Body of pancreas (tissue), 4 donors: ENCODE measurements around the gene RUNX2.

Experiments used
- POLR2A ChIP-seq, 3 donors: fragments of 450-650 bp; IDR thresholded peaks; one replicate each; pipeline ENCODE4 v1.6.1; 2016; ENCODE audit warnings: antibody characterized with exemption in 3 of 3, mild to moderate bottlenecking in 2 of 3
- TF ChIP-seq, protein P1 (sequence below), 7 experiments: fragments of 450-650 bp in 4 of 7; fragments of 200-600 bp in 3 of 7; sonication (generic) in 3 of 7; IDR thresholded peaks; one replicate each; pipeline ENCODE4 v1.5.1; 2016 to 2019; ENCODE audit warnings: antibody characterized with exemption in 7 of 7

DNA sequence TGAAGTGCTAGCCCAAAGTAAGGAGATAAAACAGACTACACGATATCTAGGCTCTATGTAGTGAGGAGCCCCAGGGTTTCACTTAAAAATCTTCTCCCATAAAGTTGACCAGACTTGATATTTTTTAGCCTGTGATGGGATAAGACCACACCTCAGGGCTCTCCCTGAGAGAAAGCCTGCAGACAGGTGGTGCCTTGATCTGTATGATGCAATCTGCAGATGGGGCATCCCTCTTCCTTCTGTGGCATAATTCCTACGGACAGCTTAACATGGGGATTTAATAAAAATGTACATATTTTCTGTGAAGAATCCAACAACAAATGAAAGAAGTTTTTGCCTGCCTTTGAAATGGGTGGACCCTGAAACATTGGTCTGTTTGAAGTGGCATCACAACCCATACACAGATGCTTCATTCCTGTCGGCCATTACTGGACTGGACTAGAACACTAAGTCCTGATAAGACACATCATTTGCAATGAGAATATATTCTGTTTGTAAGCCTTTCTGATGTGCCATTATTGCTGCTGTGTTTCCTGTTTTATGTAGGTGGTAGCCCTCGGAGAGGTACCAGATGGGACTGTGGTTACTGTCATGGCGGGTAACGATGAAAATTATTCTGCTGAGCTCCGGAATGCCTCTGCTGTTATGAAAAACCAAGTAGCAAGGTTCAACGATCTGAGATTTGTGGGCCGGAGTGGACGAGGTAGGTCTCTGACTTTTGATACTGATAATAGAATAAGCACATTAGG is 103.4 kb downstream of the RUNX2 start:
- TF ChIP-seq, protein P1, sequence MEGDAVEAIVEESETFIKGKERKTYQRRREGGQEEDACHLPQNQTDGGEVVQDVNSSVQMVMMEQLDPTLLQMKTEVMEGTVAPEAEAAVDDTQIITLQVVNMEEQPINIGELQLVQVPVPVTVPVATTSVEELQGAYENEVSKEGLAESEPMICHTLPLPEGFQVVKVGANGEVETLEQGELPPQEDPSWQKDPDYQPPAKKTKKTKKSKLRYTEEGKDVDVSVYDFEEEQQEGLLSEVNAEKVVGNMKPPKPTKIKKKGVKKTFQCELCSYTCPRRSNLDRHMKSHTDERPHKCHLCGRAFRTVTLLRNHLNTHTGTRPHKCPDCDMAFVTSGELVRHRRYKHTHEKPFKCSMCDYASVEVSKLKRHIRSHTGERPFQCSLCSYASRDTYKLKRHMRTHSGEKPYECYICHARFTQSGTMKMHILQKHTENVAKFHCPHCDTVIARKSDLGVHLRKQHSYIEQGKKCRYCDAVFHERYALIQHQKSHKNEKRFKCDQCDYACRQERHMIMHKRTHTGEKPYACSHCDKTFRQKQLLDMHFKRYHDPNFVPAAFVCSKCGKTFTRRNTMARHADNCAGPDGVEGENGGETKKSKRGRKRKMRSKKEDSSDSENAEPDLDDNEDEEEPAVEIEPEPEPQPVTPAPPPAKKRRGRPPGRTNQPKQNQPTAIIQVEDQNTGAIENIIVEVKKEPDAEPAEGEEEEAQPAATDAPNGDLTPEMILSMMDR (IDR thresholded peaks at IDR 0.05): no peak
- TF ChIP-seq POLR2A (IDR thresholded peaks at IDR 0.05): no peak
